Measurements from ENCODE around the gene CEPT1. TPM values are rescaled to one million over a fixed set of nuclear protein-coding genes. Genes with fewer than 3 reads are reported as not detected.

Gene CEPT1
- total and polyA plus RNA-seq, 2 experiments from 2014 or later: 22.3 to 51.7 TPM

GRCh38 chr1:111161843-111162487, 21.9 kb downstream of the CEPT1 start:
- H2AFZ ChIP-seq: no peak overlapping the region
- peaks cover 10% of the 10 kb centered on the region for H3K4me1 ChIP-seq (ENCODE audit: insufficient read depth)
- WGBS (ENCODE audit: low lambda C conversion rate, missing lambda C conversion rate): 65% methylated on average over 1 of the region's 1 CpG
- H3K79me2 ChIP-seq: peaks cover 22% of the 10 kb centered on the region
- H3K9me3 ChIP-seq (ENCODE audit: low read depth): no peaks in the 10 kb centered on the region
- TF ChIP-seq EZH2 (IDR thresholded peaks at IDR 0.05; ENCODE audit: borderline replicate concordance) (no peak), EZH2phosphoT487 (IDR thresholded peaks at IDR 0.05; ENCODE audit: low read depth, severe bottlenecking, unreplicated experiment) (no peak), CTCF (IDR thresholded peaks at IDR 0.05; ENCODE audit: poor library complexity) (no peak)
- no peaks in the 10 kb centered on the region for H4K20me1 ChIP-seq (ENCODE audit: insufficient read depth, poor library complexity, severe bottlenecking)
- no peak overlapping the region for H3K27ac ChIP-seq
- no peak for DNase-seq (ENCODE audit: low spot score)
- H3K36me3 ChIP-seq (replicated peaks; ENCODE audit: insufficient read depth, low read depth): no peaks in the 10 kb centered on the region
- no peaks in the 10 kb centered on the region for H3K27me3 ChIP-seq
- no peak overlapping the region for H3K4me3 ChIP-seq
- no peak overlapping the region for H3K4me2 ChIP-seq
- H3K9me2 ChIP-seq (replicated peaks; ENCODE audit: insufficient read depth): no peaks in the 10 kb centered on the region

GRCh38 chr1:111162488-111162880, 22.5 kb downstream of the CEPT1 start:
- H4K20me1 ChIP-seq (ENCODE audit: insufficient read depth, poor library complexity, severe bottlenecking): no peaks in the 10 kb centered on the region
- DNase-seq (ENCODE audit: low spot score): no peak
- H3K27ac ChIP-seq: no peak overlapping the region
- H3K79me2 ChIP-seq: peaks cover 20% of the 10 kb centered on the region
- no peak overlapping the region for H3K4me3 ChIP-seq
- peaks cover 10% of the 10 kb centered on the region for H3K4me1 ChIP-seq (ENCODE audit: insufficient read depth)
- TF ChIP-seq EZH2phosphoT487 (IDR thresholded peaks at IDR 0.05; ENCODE audit: low read depth, severe bottlenecking, unreplicated experiment) (no peak), EZH2 (IDR thresholded peaks at IDR 0.05; ENCODE audit: borderline replicate concordance) (no peak), CTCF (IDR thresholded peaks at IDR 0.05; ENCODE audit: poor library complexity) (no peak)
- H3K27me3 ChIP-seq: no peaks in the 10 kb centered on the region
- no peaks in the 10 kb centered on the region for H3K9me3 ChIP-seq (ENCODE audit: low read depth)
- 91% methylated on average over 2 of the region's 2 CpGs for WGBS (ENCODE audit: low lambda C conversion rate, missing lambda C conversion rate)
- no peaks in the 10 kb centered on the region for H3K9me2 ChIP-seq (replicated peaks; ENCODE audit: insufficient read depth)
- no peak overlapping the region for H3K4me2 ChIP-seq
- no peak overlapping the region for H2AFZ ChIP-seq
- no peaks in the 10 kb centered on the region for H3K36me3 ChIP-seq (replicated peaks; ENCODE audit: insufficient read depth, low read depth)

- H3K9me2 ChIP-seq (replicated peaks; ENCODE audit: insufficient read depth): no peaks in the 10 kb centered on the region
- H4K20me1 ChIP-seq (ENCODE audit: insufficient read depth, poor library complexity, severe bottlenecking): no peaks in the 10 kb centered on the region
- no peaks in the 10 kb centered on the region for H3K36me3 ChIP-seq (replicated peaks; ENCODE audit: insufficient read depth, low read depth)
- no peak overlapping the region for H2AFZ ChIP-seq
- H3K9me3 ChIP-seq (ENCODE audit: low read depth): no peaks in the 10 kb centered on the region
- H3K27me3 ChIP-seq: no peaks in the 10 kb centered on the region
- TF ChIP-seq EZH2phosphoT487 (IDR thresholded peaks at IDR 0.05; ENCODE audit: low read depth, severe bottlenecking, unreplicated experiment) (no peak), EZH2 (IDR thresholded peaks at IDR 0.05; ENCODE audit: borderline replicate concordance) (no peak), CTCF (IDR thresholded peaks at IDR 0.05; ENCODE audit: poor library complexity) (no peak)
- DNase-seq (ENCODE audit: low spot score): no peak
- no peak overlapping the region for H3K4me3 ChIP-seq
- 83% methylated on average over 4 of the region's 4 CpGs for WGBS (ENCODE audit: low lambda C conversion rate, missing lambda C conversion rate)
- peaks cover 10% of the 10 kb centered on the region for H3K4me1 ChIP-seq (ENCODE audit: insufficient read depth)
- no peak overlapping the region for H3K27ac ChIP-seq
- no peak overlapping the region for H3K4me2 ChIP-seq
- peaks cover 15% of the 10 kb centered on the region for H3K79me2 ChIP-seq
Observed at GRCh38 chr1:111163363-111163762, 23.3 kb downstream of the CEPT1 start.

Data from hepatocyte (in vitro differentiated cells).